Measurements from ENCODE around the gene ATP5MG.

The ATP5MG gene

DNA sequence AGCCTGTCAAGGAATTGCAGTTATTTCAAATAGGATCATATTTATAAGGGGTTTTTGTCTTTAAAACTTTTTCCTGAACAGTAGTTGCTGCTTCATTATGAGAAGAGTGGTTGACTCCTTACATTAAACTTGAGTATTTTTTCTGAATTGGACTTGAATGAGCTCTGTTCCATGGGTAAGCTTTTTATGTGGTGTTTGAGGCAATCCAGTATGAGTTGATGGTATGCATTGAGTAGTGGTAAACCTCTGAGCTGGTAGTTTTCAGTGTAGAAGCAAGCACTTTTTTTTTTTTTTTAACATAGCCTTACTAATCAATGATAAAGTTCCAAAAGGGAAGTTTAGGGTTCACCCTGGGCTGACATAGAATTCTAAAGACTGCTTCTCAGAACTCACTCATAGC is 38.2 kb downstream of the ATP5MG start:
- H3K9me3 Mint-ChIP-seq, result no peaks in the 10 kb centered on the region
- ATAC-seq (replicated peaks), result no peak
- DNase-seq, result no peak
- H3K36me3 Mint-ChIP-seq (ENCODE audit: insufficient read depth), result peaks cover 35% of the 10 kb centered on the region
- H3K27me3 Mint-ChIP-seq, result no peaks in the 10 kb centered on the region
- H3K4me1 Mint-ChIP-seq (ENCODE audit: low read depth in 2 of 2), result peaks cover 63 to 82% of the 10 kb centered on the region in 2 donors
- H3K4me3 Mint-ChIP-seq, result peak overlapping the region; percentile 29 to 98
- H3K27ac Mint-ChIP-seq, result peak overlapping the region; percentile 79 to 98

DNA sequence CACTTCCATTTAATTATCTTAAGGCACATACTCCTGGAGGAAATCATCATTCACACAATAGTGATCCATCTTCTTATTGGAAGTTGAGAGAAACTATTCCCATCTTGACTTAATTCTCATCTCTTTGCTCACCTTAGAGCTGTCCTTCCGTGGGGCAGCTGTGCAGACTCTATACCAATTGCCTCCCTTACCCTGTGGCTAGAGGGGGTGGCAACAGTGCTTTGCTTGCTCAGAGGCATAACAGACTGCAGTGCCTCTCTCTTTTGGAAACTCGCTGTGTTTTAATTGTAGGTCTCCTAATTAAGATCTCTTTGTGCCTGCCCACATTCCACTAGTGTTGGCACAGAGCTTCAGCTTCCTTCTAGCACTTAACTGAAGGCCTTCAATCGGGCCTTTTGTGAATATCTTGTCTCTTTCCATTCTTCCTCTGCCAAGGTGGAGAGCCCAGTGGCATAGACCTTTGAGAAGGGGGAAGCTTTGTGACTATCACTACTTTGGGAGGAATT is 40.4 kb downstream of the ATP5MG start:
- H3K36me3 Mint-ChIP-seq (ENCODE audit: insufficient read depth), result peaks cover 27% of the 10 kb centered on the region
- H3K27ac Mint-ChIP-seq, result peak overlapping the region; percentile 11 to 98
- H3K27me3 Mint-ChIP-seq, result no peaks in the 10 kb centered on the region
- H3K4me3 Mint-ChIP-seq, result peak overlapping the region; percentile 38 to 69
- ATAC-seq (replicated peaks) (no peak), DNase-seq (no peak)
- H3K4me1 Mint-ChIP-seq (ENCODE audit: low read depth in 2 of 2), result peaks cover 72 to 92% of the 10 kb centered on the region in 2 donors
- H3K9me3 Mint-ChIP-seq, result no peaks in the 10 kb centered on the region

DNA sequence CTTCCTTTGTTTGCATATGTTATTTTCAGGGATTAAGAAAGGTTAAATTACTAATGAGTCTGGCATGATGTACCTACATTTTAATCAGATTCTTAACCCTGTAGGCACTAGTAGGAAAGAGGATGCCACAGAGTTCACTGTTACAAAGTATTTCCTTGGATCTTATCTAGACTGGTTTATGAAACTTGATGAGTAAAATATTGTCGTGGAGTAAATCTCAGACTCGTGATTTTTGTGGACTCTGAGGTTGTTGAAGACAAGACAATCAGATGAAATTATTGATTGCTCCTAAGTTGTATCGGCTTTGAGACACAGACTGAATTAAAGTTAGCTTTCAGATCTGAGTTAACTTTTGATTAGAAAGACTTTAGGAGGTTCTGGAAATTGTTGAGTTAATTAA is 40.9 kb downstream of the ATP5MG start:
- ATAC-seq (replicated peaks), result no peak
- no peaks in the 10 kb centered on the region for H3K27me3 Mint-ChIP-seq
- peaks cover 22% of the 10 kb centered on the region for H3K36me3 Mint-ChIP-seq (ENCODE audit: insufficient read depth)
- no peak for DNase-seq
- peak overlapping the region; percentile 38 to 69 for H3K4me3 Mint-ChIP-seq
- H3K9me3 Mint-ChIP-seq, result no peaks in the 10 kb centered on the region
- peak overlapping the region; percentile 11 to 98 for H3K27ac Mint-ChIP-seq
- peaks cover 73 to 94% of the 10 kb centered on the region in 2 donors for H3K4me1 Mint-ChIP-seq (ENCODE audit: low read depth in 2 of 2)

DNA sequence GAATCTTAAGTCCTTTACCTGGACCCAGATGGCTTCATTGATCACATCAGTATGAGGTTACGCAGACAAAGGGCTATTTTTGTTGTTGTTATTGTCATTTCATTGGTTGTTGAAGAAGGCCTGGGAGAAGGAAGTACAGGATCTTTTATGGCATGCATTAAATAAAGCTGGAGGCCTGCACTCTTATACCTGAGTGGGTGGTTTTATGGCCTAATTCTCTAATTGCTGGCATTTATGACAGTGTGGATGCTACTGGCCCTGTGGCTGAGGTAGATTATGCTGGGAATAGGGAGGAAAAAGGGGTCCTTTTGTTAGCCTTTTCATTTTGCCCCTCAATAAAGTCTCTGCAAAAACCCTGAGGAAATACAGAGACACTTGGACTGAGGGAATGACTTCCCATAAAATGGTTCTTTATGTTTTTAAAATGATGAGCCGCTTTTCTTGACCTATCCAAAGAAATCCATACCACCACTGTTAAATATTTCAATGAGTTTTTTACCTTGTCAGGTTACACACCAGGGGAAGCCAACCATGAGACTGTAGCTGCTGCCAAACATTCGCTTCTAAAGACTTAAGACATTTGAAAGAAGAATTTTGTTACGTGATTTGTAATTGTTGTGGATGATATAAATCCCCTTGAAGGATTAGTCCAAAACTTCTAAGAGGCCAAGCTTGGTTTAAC is 41.6 kb downstream of the ATP5MG start:
- H3K27me3 Mint-ChIP-seq, result no peaks in the 10 kb centered on the region
- DNase-seq, result no peak
- no peak for ATAC-seq (replicated peaks)
- peak overlapping the region; percentile 11 to 98 for H3K27ac Mint-ChIP-seq
- H3K4me1 Mint-ChIP-seq (ENCODE audit: low read depth in 2 of 2), result peaks cover 73 to 94% of the 10 kb centered on the region in 2 donors
- peak overlapping the region; percentile 38 to 69 for H3K4me3 Mint-ChIP-seq
- H3K36me3 Mint-ChIP-seq (ENCODE audit: insufficient read depth), result peaks cover 19% of the 10 kb centered on the region
- H3K9me3 Mint-ChIP-seq, result no peaks in the 10 kb centered on the region

DNA sequence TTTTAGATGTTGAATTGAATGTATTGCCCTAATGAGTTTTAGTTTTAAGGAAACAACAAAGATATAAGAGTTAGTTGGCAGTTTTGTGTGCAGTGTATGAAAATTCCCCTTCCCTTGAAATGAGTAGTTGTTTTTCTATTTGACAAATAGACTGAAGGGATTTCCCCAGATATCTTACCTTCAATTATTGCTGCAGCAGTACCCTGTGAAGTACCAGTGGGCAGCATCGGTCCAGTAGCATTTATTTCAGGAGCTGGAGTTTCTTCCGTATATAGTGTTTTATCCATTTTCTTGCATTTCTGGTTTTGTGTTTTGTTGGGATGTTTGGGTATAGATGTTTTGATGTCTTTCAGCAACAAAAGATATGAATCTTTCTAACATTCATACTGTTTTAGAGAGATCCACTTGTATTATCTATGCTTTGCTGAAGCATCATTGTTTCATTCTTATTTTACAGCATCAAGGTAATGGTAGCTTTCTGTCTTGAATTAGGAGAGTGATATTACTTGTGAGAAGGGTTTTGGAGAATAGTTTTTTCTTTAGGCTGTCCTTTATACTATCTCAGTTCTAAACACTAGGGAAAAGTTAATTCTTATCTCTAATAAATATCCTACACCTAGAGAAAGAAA is 42.3 kb downstream of the ATP5MG start:
- H3K4me3 Mint-ChIP-seq, result peak overlapping the region; percentile 31 to 69
- peaks cover 13% of the 10 kb centered on the region for H3K36me3 Mint-ChIP-seq (ENCODE audit: insufficient read depth)
- H3K9me3 Mint-ChIP-seq, result no peaks in the 10 kb centered on the region
- H3K4me1 Mint-ChIP-seq (ENCODE audit: low read depth in 2 of 2), result peaks cover 71 to 90% of the 10 kb centered on the region in 2 donors
- H3K27ac Mint-ChIP-seq, result peak overlapping the region; percentile 42 to 98
- no peak for DNase-seq
- peak; percentile 45 for ATAC-seq (replicated peaks)
- H3K27me3 Mint-ChIP-seq, result no peaks in the 10 kb centered on the region

DNA sequence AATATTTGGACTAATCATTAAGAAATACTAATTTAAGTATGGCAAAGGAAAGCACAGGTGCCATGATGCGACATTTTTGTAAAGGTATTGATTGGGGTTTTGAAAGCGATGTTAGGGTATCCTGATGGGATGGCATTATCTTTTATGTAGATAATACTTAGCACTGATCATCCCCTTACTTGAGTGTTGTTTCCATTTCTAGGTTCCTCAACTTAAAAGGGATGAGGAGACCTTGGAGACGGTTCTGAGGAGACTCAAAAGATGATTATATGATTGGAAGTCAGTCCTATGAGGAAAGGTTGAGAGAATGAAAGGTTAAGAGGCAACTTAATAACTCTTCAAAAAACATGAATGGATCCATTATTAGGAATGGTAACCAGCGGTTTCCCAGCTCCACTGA is 46.0 kb downstream of the ATP5MG start:
- peak overlapping the region in 1 of 2 donors; percentile 15 for H3K27ac Mint-ChIP-seq
- peaks cover 58 to 65% of the 10 kb centered on the region in 2 donors for H3K4me1 Mint-ChIP-seq (ENCODE audit: low read depth in 2 of 2)
- H3K9me3 Mint-ChIP-seq, result no peaks in the 10 kb centered on the region
- ATAC-seq (replicated peaks) (no peak), DNase-seq (no peak)
- no peaks in the 10 kb centered on the region for H3K27me3 Mint-ChIP-seq
- H3K36me3 Mint-ChIP-seq (ENCODE audit: insufficient read depth), result peaks cover 24% of the 10 kb centered on the region
- peak overlapping the region in 1 of 2 donors; percentile 25 for H3K4me3 Mint-ChIP-seq

DNA sequence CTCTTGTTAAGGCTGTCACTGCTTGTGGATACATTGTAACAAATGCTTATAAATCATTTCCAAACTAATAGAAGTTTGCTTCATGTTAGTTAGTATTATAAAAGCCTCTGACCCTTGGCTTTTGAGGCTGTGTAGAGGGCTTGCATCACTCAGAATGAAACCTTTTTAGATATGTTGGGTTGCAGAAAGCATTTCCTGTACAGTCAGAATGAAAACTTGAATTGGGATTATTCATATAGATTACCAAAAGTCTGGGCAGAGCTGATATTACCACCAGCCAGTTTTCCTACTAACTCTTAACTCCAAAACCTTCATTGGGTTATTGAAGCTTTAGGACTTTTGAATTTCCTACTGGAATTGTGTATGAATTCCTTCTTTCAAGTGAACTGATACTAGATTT is 46.9 kb downstream of the ATP5MG start:
- ATAC-seq (replicated peaks), result peak; percentile 42
- Mint-ChIP-seq H3K36me3 (ENCODE audit: insufficient read depth) (peaks cover 29% of the 10 kb centered on the region), H3K27ac (no peak overlapping the region), H3K27me3 (no peaks in the 10 kb centered on the region), H3K4me1 (ENCODE audit: low read depth in 2 of 2) (peaks cover 56 to 63% of the 10 kb centered on the region in 2 donors), H3K9me3 (no peaks in the 10 kb centered on the region), H3K4me3 (no peak overlapping the region)
- DNase-seq, result no peak

DNA sequence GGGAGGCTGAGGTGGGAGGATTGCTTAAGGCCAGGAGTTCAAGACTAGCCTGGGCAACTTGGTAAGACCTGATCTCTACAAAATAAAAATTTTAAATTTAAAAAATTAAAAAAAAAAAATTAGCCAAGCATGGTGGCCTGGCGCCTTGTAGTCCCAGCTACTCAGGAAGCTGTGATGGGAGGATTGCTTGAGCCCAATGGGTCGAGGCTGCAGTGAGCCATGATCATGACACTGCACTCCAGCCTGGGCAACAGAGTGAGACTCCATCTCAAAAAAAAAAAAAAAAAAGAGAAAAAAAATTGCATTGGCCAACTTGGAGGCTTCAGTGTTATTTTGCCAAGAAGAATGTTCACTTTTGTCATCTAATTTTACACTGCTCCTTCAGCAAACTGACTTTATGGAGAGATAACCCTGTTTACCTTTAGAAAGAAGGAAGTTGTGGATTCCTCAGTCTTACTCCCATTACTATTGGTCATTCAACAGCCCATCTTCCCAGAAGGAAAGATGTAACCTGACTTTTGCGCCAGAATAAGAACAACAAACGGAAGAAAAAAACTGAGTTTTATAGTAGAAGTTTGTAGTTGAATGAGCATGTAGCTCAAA is 48.0 kb downstream of the ATP5MG start:
- Mint-ChIP-seq H3K4me3 (no peak overlapping the region), H3K27ac (peak overlapping the region in 1 of 2 donors; percentile 76), H3K9me3 (no peaks in the 10 kb centered on the region), H3K27me3 (no peaks in the 10 kb centered on the region), H3K36me3 (ENCODE audit: insufficient read depth) (peaks cover 29% of the 10 kb centered on the region), H3K4me1 (ENCODE audit: low read depth in 2 of 2) (peaks cover 55 to 62% of the 10 kb centered on the region in 2 donors)
- ATAC-seq (replicated peaks) (no peak), DNase-seq (no peak)

DNA sequence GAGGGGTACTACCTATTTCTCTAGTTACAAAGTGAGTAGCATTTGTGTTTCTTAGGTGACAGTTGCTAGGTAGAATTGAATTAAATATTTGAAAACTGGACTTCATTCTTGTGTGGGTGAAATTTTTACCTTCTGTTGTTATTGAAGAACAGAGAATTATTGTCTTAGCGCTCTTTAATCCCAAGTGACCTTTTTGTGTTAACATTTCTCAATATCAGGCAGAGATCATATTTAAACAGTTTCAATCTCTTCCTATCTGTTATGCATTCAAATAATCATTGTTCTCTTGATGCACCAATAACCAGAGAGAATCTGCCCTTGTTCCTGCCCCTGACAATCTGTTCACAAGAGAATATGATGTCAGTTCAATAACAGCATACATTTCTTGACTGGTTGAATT is 49.0 kb downstream of the ATP5MG start:
- Mint-ChIP-seq H3K4me1 (ENCODE audit: low read depth in 2 of 2) (peaks cover 48 to 58% of the 10 kb centered on the region in 2 donors), H3K36me3 (ENCODE audit: insufficient read depth) (peaks cover 32% of the 10 kb centered on the region), H3K9me3 (no peaks in the 10 kb centered on the region), H3K27ac (peak overlapping the region in 1 of 2 donors; percentile 31), H3K27me3 (no peaks in the 10 kb centered on the region), H3K4me3 (peak overlapping the region in 1 of 2 donors; percentile 21)
- DNase-seq (no peak), ATAC-seq (replicated peaks) (no peak)
